Stimulated activated CD8-positive, alpha-beta memory T cell treated with anti-CD3 and anti-CD28 coated beads, Interleukin-12 subunit alpha, Interleukin-12 subunit beta, amount 100 ng/mL, for 24 hours (primary cell): ENCODE data around the gene PTPRO.

Source experiments
- DNase-seq: peaks from one replicate; pipeline ENCODE4 v3.0.0-alpha.2; 2020; ENCODE audit errors: extremely low read depth

Gene PTPRO

GRCh38 chr12:15350643-15351042 is 28.3 kb downstream of the PTPRO start:
- no peak for DNase-seq

- no peak for DNase-seq
These were observed 33.5 kb downstream of the PTPRO start for GRCh38 chr12:15355766-15356165.

GRCh38 chr12:15356951-15357364 is 34.6 kb downstream of the PTPRO start:
- DNase-seq: no peak

GRCh38 chr12:15364221-15365160 is 42.2 kb downstream of the PTPRO start:
- DNase-seq: no peak

GRCh38 chr12:15368812-15369211 is 46.5 kb downstream of the PTPRO start:
- no peak for DNase-seq

- DNase-seq: no peak
These were observed 50.0 kb downstream of the PTPRO start for GRCh38 chr12:15372352-15372751.

GRCh38 chr12:15387772-15388171 is 65.5 kb downstream of the PTPRO start:
- no peak for DNase-seq

GRCh38 chr12:15389561-15389960 is 67.3 kb downstream of the PTPRO start:
- DNase-seq: no peak

GRCh38 chr12:15393037-15393436 is 70.7 kb downstream of the PTPRO start:
- no peak for DNase-seq

GRCh38 chr12:15393995-15394394 is 71.7 kb downstream of the PTPRO start:
- DNase-seq: no peak

- no peak for DNase-seq
These were observed 82.2 kb downstream of the PTPRO start for GRCh38 chr12:15404485-15404884.

- DNase-seq: no peak
These were observed 83.3 kb downstream of the PTPRO start for GRCh38 chr12:15405606-15406005.

- no peak for DNase-seq
These were observed 84.7 kb downstream of the PTPRO start for GRCh38 chr12:15407025-15407424.

GRCh38 chr12:15411842-15412241 is 89.5 kb downstream of the PTPRO start:
- no peak for DNase-seq

GRCh38 chr12:15417691-15418090 is 95.4 kb downstream of the PTPRO start:
- DNase-seq: no peak

- no peak for DNase-seq
These were observed 101.3 kb downstream of the PTPRO start for GRCh38 chr12:15423629-15424028.

- DNase-seq: no peak
These were observed 105.6 kb downstream of the PTPRO start for GRCh38 chr12:15427913-15428312.

GRCh38 chr12:15428632-15429031 is 106.3 kb downstream of the PTPRO start:
- DNase-seq: no peak

- DNase-seq: no peak
These were observed 107.0 kb downstream of the PTPRO start for GRCh38 chr12:15429262-15429661.

GRCh38 chr12:15435597-15435996 is 113.3 kb downstream of the PTPRO start:
- no peak for DNase-seq

GRCh38 chr12:15439459-15439858 is 117.2 kb downstream of the PTPRO start:
- DNase-seq: no peak

- DNase-seq: no peak
These were observed 120.7 kb downstream of the PTPRO start for GRCh38 chr12:15443050-15443449.

GRCh38 chr12:15443611-15444010 is 121.3 kb downstream of the PTPRO start:
- no peak for DNase-seq

- no peak for DNase-seq
These were observed 122.2 kb downstream of the PTPRO start for GRCh38 chr12:15444523-15444922.
